ENCODE data around the gene EPHA8.

DNA sequence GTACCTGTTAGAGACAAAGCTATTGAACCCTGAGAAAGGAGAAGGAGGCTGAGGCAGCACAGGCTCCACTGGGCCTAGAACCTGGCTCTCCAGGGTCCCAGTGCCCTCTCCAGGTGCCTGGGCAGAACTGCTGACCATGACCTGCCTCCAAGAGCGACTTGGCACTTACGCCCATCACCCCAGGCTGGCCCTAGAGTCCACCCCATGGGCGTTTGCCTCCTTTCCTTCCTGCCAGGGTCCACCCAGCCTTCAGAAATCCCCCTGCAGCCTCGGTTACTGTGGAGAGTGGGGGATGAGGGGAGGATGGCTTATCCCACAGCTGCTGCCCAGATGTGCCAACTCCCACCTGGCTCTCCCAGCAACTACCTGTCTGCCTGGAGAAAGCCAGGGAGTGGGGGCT is 58.5 kb downstream of the EPHA8 start:
- TF ChIP-seq EZH2 (IDR thresholded peaks at IDR 0.05; ENCODE audit: insufficient read depth, low read length) = no peak
- TF ChIP-seq, protein P1, sequence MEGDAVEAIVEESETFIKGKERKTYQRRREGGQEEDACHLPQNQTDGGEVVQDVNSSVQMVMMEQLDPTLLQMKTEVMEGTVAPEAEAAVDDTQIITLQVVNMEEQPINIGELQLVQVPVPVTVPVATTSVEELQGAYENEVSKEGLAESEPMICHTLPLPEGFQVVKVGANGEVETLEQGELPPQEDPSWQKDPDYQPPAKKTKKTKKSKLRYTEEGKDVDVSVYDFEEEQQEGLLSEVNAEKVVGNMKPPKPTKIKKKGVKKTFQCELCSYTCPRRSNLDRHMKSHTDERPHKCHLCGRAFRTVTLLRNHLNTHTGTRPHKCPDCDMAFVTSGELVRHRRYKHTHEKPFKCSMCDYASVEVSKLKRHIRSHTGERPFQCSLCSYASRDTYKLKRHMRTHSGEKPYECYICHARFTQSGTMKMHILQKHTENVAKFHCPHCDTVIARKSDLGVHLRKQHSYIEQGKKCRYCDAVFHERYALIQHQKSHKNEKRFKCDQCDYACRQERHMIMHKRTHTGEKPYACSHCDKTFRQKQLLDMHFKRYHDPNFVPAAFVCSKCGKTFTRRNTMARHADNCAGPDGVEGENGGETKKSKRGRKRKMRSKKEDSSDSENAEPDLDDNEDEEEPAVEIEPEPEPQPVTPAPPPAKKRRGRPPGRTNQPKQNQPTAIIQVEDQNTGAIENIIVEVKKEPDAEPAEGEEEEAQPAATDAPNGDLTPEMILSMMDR (IDR thresholded peaks at IDR 0.05; ENCODE audit: insufficient read depth, low read depth, low read length) = no peak

Data from astrocyte (in vitro differentiated cells and primary cell).